GM12892 (cell line): Measurements from ENCODE around the gene HESX1. TPM values are rescaled to one million over a fixed set of nuclear protein-coding genes. Genes with fewer than 3 reads are reported as not detected.

Source experiments
- DNase-seq: peaks from one replicate; pipeline ENCODE4 v3.0.0; 2011; ENCODE audit not compliant: insufficient read length
- FAIRE-seq: peaks from 2 replicates; lab custom pipeline; 2011; peaks lifted over from hg19 to GRCh38; lab: Jason Lieb, UNC
- POLR2A ChIP-seq: IDR thresholded peaks from 2 replicates; pipeline ENCODE4 v1.6.1; 2011; ENCODE audit warnings: low read depth, low read length, control low read depth
- POLR2AphosphoS5 ChIP-seq: IDR thresholded peaks from 2 replicates; pipeline ENCODE4 v1.6.1; 2011; ENCODE audit warnings: low read depth, low read length, control low read depth
- TAF1 ChIP-seq: IDR thresholded peaks from 2 replicates; pipeline ENCODE4 v1.6.1; 2011; ENCODE audit warnings: low read depth, mild to moderate bottlenecking, control low read depth, low read length, borderline replicate concordance
- polyA plus RNA-seq: library from polyadenylated mRNA; unstranded; fragments of >200 nt; gene quantifications from one replicate; pipeline ENCODE4 v1.2.1, GENCODE V29; 2012; ENCODE audit warnings: missing spikeins, inconsistent platforms; ENCODE audit not compliant: missing spikeins

Gene HESX1
- 1.3 TPM for polyA plus RNA-seq

DNA sequence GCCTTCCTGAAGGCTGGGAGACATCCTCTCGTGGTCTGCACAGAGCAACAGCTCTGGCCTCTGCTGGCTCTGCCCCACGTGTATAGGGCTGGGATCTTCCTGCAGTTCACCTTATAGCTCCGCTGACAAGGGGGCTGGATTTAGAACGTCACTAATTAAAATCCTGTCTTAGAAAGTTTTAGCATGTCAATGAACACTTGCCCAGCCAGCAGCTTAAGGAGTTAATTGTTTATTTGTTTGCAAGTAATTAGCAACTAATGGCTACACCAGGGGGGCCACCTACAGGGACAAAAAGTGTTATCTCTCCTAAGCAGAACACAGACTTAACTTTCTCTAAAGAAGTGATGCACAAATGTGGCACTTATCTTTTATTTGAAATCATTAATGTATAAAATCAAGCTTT lies at the start of gene HESX1:
HESX1 (minus strand) TSS at position 84 of the 403 bp plus-strand sequence; CDS start at position 24, 60 bp downstream.
- no peak for DNase-seq
- FAIRE-seq: no peak
- TF ChIP-seq POLR2A (no peak), TAF1 (no peak), POLR2AphosphoS5 (no peak)

GRCh38 chr3:57244946-57245345 lies 45.2 kb upstream of the HESX1 start:
- DNase-seq (no peak), FAIRE-seq (no peak)
- TF ChIP-seq TAF1: no peak

DNA sequence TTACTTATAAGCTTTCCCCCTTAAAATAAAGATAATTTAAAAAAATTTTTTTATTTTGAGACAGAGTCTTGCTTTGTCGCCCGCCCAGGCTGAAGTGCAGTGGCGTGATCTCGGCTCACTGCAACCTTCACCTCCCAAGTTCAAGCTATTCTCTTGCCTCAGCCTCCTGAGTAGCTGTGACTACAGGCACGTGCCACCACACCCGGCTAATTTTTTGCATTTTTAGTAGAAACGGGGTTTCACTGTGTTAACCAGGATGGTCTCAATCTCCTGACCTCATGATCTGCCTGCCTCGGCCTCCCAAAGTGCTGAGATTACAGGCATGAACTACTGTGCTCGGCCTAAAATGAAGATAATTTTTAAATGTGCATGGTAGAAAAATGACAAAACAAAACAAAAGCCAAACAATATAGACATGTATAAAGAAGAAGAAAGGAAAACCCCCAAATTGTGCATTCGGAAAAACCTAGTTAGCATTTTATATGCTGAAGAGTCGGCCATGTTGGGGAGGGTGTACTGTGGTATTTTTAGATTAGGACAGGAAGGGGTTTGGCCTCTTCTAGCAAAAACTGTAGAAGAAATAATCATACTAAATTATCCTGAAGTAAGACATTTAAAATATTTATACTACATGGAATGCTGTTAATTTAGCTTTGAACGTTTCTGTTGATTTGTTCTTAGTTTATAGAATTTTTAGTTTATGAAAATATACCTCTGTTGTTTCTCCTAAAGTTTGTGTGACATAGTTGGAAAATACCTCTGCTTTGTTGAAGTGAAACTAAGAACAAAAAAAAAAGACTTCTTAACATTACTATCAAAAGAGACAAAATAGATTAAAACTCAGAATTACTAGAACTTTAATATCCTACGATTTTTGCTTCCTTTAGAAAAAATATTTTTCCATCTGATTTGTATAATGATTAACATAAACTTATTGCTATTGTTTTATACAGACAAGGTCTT lies 35.1 kb upstream of the HESX1 start:
- peak; percentile 46 for FAIRE-seq
- TF ChIP-seq TAF1 (no peak), POLR2AphosphoS5 (no peak), POLR2A (no peak)
- DNase-seq: no peak

DNA sequence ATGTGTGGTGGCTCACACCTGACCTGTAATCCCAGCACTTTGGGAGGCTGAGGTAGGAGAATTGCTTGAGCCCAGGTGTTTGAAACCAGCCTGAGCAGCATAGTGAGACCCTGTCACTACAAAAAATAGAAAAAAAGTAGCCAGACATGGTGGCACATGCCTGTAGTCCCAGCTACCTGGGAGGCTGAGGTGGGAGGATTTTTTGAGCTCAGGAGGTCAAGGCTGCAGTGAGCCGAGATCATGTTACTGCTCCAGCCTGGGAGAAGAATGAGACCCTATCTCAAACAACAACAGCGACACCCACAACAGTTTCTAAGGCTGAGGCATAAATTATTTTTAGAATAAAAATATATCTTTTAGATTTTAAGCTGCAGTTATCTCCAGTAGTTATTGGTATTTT lies 34.0 kb upstream of the HESX1 start:
- DNase-seq (no peak), FAIRE-seq (no peak)
- TF ChIP-seq POLR2A: no peak
- TF ChIP-seq POLR2AphosphoS5: no peak
- TF ChIP-seq TAF1: no peak

- FAIRE-seq (no peak), DNase-seq (no peak)
- no peak for TF ChIP-seq TAF1
- TF ChIP-seq POLR2A: no peak
- TF ChIP-seq POLR2AphosphoS5: no peak
Measured at GRCh38 chr3:57230006-57230405, 30.2 kb upstream of the HESX1 start.

- peak; percentile 48 for FAIRE-seq
- peak; percentile 43 for DNase-seq
- TF ChIP-seq TAF1 (no peak), POLR2A (0 out of 2 replicates have a peak, but pooled peaks have one; percentile 33), POLR2AphosphoS5 (0 out of 2 replicates have a peak, but pooled peaks have one; percentile 29)
Measured at GRCh38 chr3:57227930-57228751, 28.4 kb upstream of the HESX1 start.

- peak; percentile 93 for DNase-seq
- TF ChIP-seq POLR2A (peak; percentile 80), POLR2AphosphoS5 (peak; percentile 46; the same call in 1 of the 2 replicates), TAF1 (0 out of 2 replicates have a peak, but pooled peaks have one; percentile 6)
- peak; percentile 87 for FAIRE-seq
Measured at GRCh38 chr3:57227204-57227929, 27.6 kb upstream of the HESX1 start, which contains the start of gene APPL1. Gene APPL1 (plus strand): TSS chr3:57227729. CDS start chr3:57227884, 155 bp downstream.

DNA sequence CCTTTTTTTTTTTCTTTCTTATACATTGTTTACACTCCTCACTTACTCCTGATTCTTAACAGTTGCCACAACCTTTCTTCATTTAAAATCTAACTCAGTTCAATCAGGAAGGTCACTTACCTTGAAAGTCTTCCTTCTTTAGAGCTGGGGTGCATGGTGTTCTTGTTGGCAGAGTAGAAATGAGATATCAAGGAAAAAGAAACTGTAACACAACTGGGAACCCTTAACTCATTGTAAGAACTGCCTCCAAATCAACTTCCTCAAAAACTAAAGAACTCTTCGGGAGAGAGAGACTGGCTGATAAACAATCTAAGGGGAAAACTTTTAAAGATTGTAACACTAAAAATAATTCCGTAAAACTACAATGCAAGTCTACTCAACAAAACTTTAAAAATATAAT lies 26.4 kb upstream of the HESX1 start:
- TF ChIP-seq TAF1 (no peak), POLR2A (no peak), POLR2AphosphoS5 (no peak)
- no peak for FAIRE-seq
- DNase-seq: no peak

GRCh38 chr3:57224856-57225255 lies 25.1 kb upstream of the HESX1 start:
- FAIRE-seq: no peak
- no peak for DNase-seq
- TF ChIP-seq TAF1 (no peak), POLR2AphosphoS5 (no peak)

DNA sequence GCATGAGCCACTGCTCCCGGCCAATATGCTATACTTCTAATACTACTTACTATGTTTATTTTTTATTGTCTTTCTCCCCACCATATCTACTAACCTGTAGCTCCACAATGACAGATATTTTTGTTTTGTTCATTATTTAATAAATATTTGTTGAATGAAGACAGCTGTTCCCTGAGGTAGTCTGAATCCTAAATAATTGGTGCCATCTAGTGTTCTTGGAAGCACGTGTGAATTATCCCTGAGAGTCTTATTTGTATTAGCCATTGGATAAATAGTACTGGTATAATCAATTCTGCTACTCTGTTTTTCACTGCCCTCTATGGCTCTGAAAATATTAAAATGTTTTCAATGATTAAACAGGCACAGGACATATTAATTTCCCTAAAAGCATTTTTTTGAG lies 22.1 kb upstream of the HESX1 start:
- DNase-seq: no peak
- TF ChIP-seq POLR2AphosphoS5 (no peak), POLR2A (no peak), TAF1 (no peak)
- FAIRE-seq: no peak
